Raji (cell line): ENCODE data around the gene ZNF276.

ENCODE experiments used
- POLR2A ChIP-seq: IDR thresholded peaks from 2 replicates; pipeline ENCODE4 v1.6.1; 2011; ENCODE audit warnings: low read depth, low read length, control low read depth; ENCODE audit not compliant: insufficient read depth

ZNF276 gene

DNA sequence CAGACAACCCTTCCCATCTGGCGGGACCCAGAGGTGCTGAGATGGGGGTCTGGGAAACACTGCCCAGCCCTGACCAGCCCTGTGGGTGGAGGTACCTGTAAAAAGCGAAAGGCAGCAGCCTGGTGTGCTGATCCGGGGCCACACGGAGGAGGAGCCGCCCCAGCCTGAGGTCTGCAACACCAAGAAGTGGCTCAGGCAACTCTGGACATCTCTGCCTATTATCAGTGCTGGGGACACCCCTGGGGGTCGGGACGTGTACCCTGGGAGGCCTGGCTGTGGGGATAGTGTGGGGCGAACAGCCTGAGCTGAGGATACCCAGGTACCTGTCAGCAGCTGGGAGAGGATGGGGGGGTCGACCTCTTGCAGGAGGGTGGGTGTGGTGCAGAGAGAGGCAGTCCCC lies 18.0 kb downstream of the ZNF276 start:
- TF ChIP-seq POLR2A = no peak

DNA sequence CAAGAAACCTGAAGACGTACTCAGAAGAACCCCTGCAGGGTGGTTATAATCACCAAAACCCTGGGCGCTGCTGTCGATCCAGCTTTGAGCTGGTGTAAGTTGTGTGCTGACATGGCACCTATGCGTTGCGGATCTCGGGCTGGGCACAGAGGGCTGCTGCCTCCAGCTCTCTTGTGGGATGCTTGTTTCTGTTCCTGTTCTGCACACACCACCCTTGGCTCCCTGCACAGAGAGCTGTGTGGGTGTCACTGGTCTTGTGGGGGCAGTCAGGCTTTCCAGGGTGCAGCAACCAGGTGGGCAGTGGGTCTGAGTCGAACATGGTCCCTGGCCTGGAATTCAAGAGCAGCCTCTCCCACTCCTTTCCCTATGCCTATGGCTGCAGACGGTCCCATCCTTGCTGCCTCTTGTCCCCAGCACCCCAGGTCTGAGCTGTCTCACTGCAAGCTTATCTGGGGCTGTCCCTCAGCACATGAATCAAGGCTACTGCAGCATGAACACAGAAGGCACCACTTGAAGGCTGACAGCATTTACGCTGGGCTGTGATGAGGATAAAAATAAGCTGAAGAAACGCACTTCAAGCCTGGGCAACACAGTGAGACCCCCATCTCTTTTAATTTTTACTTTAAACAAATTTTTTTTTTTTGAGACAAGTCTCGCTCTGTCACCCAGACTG lies 20.1 kb downstream of the ZNF276 start:
- no peak for TF ChIP-seq POLR2A

GRCh38 chr16:89742948-89743347 lies 21.6 kb downstream of the ZNF276 start:
- no peak for TF ChIP-seq POLR2A

- no peak for TF ChIP-seq POLR2A
Observed at GRCh38 chr16:89744813-89745212, 23.5 kb downstream of the ZNF276 start.

DNA sequence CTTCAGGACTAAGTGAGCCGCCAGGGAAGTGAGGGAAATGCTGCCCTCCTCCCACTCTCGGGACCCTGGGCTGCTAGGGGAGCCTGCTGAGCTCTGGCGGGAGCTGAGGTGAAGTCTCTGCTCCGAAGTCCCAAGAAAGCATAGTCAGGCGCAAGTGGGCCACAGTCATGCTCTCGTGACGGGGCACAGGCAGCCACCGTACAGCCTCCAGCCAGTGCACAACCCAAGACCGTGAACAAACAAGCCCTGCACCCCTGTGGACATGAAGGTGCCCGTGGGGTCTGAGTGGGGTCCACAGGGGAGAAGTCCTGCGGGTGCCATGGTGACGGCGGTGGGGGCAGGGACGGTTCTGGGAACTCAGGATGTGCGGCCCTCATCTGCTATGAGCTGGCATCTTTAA lies 24.7 kb downstream of the ZNF276 start:
- no peak for TF ChIP-seq POLR2A

DNA sequence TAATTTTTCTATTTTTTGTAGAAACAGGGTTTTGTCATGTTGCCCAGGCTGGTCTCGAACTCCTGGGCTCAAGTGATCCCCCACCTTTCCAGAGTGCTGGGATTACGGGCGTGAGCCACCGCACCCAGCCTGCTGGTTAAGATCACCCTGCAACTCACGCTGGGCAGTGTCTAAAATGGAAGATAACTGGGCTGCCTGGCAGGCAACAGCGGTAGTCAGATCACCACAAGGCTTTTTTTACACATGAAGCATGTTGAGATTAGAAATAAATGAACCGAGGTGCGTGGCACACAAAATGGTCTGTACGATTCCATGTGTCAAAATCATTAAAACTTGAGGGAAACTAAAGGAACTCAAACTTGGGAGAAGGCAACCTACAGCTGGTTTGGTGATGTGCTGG lies 26.7 kb downstream of the ZNF276 start:
- TF ChIP-seq POLR2A = no peak

DNA sequence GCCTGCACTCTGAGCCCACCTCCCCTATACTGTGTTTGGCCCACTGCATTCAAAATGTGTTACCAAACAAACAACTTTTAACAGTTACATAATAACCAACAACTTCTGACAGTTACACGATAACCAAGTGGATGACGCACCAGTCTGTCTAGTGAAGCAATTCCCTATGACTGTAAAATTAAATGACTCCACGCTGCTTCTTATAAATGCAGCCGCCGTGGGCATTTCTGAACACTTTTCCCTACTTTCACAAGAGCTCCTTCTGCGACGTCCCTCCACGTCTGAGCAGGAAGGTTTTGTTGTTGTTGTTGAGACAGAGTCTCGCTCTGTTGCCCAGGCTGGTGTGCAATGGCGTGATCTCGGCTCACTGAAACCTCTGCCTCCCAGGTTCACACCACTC lies 27.6 kb downstream of the ZNF276 start:
- TF ChIP-seq POLR2A = no peak

DNA sequence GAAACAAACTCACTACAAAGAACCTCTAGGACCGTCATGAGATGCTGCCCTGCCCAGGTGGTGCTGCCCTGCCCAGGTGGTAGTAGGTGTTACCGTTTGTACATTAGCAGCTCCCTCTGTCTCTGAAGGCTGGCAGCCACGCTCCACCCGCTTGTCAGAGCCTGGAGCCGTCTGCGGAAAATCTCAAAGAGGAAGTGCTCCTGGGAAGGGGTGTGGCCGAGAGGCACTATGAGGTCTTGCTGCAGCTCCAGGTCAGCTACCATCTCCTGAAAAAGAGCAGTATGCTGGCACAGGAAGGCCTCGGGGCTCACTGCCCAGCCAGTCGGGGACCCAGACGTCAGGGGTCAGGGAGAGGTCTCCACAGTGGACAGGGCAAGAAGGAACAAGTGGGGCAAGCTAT lies 28.3 kb downstream of the ZNF276 start:
- TF ChIP-seq POLR2A = no peak

DNA sequence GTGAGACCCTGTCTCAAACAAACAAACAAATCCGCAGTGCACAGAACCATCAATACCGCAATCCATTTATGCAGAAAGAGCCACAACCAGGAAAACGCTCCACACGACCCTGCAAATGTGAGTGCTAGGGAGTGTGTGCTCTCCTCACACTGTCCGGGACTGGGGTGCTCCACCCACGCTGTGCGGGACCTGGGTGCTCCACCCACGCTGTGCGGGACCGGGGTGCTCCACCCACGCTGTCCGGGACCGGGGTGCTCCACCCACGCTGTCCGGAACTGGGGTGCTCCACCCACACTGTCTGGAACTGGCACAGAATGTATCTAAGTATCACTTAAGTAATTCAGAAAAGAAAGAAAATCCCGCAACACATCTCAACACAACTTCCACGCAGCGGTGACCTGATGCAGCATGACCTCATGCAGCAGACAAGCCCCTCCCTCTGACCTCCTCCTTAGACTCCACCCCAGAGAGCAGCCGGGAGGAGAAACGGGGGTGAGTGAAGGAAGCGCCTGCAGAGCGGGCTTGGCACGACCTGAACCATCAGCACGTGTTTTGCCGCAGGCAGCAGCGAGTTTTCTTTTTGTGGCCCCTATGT lies 38.5 kb downstream of the ZNF276 start:
- no peak for TF ChIP-seq POLR2A

- TF ChIP-seq POLR2A = no peak
Observed at GRCh38 chr16:89761304-89761922, 40.1 kb downstream of the ZNF276 start.

DNA sequence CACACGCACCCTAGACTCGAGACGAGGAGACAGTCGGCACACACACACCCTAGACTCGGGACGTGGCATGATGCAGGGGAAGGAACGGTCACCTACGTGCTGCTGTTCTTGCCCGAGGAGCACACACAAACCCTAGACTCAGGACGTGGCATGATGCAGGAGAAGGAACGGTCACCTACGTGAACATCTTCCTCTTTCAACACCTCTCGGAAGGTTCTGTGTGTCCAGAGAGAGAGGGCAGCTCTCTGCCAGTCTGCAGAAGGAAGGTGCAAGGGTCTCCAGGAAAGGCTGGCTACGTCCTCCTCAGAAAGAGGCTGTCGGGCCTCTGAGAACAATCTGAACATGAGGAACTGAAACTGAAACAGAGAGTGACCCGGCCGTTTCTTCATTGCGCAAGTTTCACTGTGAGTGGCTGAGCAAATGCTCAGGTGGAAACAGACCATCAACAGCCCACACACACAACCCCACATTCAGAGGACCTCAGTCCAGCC lies 43.4 kb downstream of the ZNF276 start:
- TF ChIP-seq POLR2A = no peak

DNA sequence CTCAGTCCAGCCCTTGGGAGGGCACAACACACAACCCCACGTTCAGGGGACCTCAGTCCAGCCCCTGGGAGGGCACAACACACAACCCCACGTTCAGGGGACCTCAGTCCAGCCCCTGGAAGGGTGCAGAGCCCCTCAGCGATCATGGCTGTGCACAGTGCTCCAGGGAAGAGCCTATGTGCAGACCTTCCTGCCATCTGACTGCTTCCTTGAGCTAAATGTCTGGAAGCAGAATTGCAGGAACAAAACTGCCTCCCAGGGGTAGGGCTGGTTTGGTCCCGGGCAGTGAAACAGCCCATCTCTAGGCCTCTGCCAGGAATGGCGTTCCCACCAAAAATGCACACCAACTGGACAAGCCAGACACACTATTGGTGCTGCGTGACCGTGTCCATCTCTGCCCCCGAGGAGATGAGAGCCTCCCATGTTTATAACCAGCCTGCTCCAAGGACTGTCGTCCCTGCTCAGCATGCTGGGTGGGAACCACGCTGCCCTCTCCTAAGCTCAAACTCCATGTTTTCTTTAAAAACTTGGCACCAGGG lies 44.0 kb downstream of the ZNF276 start:
- TF ChIP-seq POLR2A = no peak

DNA sequence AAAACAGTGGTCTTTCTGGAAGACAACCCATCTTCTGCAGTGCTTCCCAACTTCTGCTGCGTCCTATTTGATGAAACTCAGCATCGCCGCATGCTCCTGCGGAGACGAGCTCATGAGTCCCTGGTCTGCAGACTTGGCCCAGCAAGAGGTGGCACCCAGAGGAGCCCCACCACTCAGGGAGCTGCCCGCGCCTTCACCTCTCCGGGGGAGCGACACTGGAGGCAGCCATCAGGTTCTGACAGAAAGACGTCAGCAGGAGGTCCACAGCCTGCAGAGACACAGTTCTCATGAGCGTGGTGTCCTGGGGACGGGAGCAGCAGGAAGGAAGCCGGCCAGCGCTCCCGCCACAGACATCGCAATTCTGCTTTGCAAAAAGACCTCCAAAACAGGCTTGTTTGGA lies 49.0 kb downstream of the ZNF276 start:
- no peak for TF ChIP-seq POLR2A

GRCh38 chr16:89775223-89775622 lies 53.9 kb downstream of the ZNF276 start:
- no peak for TF ChIP-seq POLR2A

DNA sequence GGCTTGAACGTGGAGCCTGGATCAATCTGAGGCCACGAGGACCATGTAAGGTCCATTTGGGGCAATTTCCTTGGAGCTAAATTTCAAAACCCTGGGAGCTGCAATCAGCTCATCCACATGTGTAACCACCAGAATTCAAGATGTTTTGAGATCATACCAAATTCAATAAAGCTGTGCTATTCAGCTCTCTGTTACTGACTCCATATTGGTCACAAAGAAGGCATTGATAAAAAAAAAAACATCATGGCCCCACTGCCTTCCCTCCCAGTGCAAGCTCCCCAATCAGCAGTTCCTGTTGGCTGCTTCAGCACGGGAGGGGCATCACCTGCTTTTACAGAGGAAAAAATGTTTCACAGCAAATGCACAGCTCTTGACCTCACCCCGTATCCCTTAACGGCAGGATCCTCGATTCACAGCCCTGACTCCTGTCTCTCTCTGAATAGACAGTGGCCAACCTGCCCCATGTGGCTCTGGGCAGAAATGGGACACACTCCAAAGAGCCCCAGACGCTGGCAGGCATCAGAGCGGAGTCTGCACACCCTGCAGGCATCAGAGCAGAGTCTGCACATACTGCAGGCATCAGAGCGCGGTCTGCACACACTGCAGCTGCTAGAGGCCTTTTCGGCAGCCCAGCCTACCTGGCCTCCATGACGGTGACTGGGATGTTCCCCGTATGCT lies 58.0 kb downstream of the ZNF276 start:
- no peak for TF ChIP-seq POLR2A

DNA sequence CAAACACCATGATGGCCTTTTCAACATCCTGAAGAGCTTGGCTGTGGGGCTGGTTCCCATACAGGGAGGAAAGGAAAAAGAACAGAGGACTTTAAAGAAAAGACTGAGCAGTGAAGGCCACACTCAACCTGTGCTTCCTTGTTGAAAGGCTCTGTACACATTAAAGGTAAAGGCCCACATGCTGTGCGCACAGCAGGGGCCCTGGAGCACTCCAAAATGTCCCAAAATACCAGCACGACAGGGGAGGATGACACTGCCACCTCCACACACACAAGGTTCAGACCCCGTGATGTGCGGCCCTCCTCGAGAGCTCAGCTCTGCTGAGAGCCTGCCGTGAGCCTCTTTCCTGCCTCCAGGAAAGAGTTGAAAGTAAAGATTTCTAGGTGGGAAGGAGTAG lies 58.6 kb downstream of the ZNF276 start:
- TF ChIP-seq POLR2A = no peak
